ENCODE measurements around the gene RGS14.

- TF ChIP-seq POLR2A (IDR thresholded peaks at IDR 0.05; ENCODE audit: borderline replicate concordance, extremely low read depth, insufficient read depth, insufficient read length): no peak
- no peak for TF ChIP-seq SIN3A (IDR thresholded peaks at IDR 0.05; ENCODE audit: low read depth)
- TF ChIP-seq CTCF (IDR thresholded peaks at IDR 0.05 in 2 of 3, conservative IDR thresholded peaks at IDR 0.05 in 1 of 3; ENCODE audit: borderline replicate concordance in 1 of 3, insufficient read depth in 1 of 3, low read depth in 2 of 3, low read length in 2 of 3): no peak
- TF ChIP-seq EZH2 (IDR thresholded peaks at IDR 0.05): no peak
- TF ChIP-seq EGR1 (IDR thresholded peaks at IDR 0.05; ENCODE audit: low read depth): no peak
- TF ChIP-seq SP1 (IDR thresholded peaks at IDR 0.05; ENCODE audit: low read depth): no peak
- no peak for TF ChIP-seq POLR2AphosphoS5 (IDR thresholded peaks at IDR 0.05; ENCODE audit: low read depth, low read length)
- TF ChIP-seq FOSL1 (IDR thresholded peaks at IDR 0.05; ENCODE audit: low read depth): no peak
- no peak for TF ChIP-seq CEBPB (IDR thresholded peaks at IDR 0.05; ENCODE audit: low read depth)
Measured at GRCh38 chr5:177369645-177370440, 12.1 kb downstream of the RGS14 start.

All from HCT116 (cell line).